ENCODE data around the gene LMX1B. TPM values are rescaled to one million over a fixed set of nuclear protein-coding genes. Genes with fewer than 3 reads are reported as not detected.
"Not testable (repeated sequence)": the region's sequence is repeated elsewhere in the genome, so short reads cannot be mapped to it uniquely, and the experiment has no call there.

The LMX1B gene
- polyA plus RNA-seq (2012; ENCODE audit: low read depth, missing spikeins) = not detected

GRCh38 chr9:126613651-126614050, at the start of gene LMX1B:
TSS of gene LMX1B (plus strand) at chr9:126613928. CDS start at chr9:126614450, 522 bp downstream.
- no peak for TF ChIP-seq POLR2AphosphoS5 (IDR thresholded peaks at IDR 0.05; ENCODE audit: low read depth, low read length)
- no peak for TF ChIP-seq SPI1 (IDR thresholded peaks at IDR 0.05; ENCODE audit: low read depth, low read length)
- TF ChIP-seq TAF1 (IDR thresholded peaks at IDR 0.05; ENCODE audit: low read depth, low read length) = no peak
- no peak for TF ChIP-seq POU2F2 (IDR thresholded peaks at IDR 0.05; ENCODE audit: low read depth, low read length)
- TF ChIP-seq POLR2A (IDR thresholded peaks at IDR 0.05; ENCODE audit: low read depth, low read length) = no peak
- TF ChIP-seq PAX5 (IDR thresholded peaks at IDR 0.05; ENCODE audit: insufficient read depth, low read length, severe bottlenecking) = no peak
- peak; percentile 26 for DNase-seq (ENCODE audit: insufficient read length, low spot score)
- FAIRE-seq = no peak

GRCh38 chr9:126564128-126564527, 49.6 kb upstream of the LMX1B start:
- FAIRE-seq (no peak), DNase-seq (ENCODE audit: insufficient read length, low spot score) (no peak)
- TF ChIP-seq TAF1 (IDR thresholded peaks at IDR 0.05; ENCODE audit: low read depth, low read length) (no peak), PAX5 (IDR thresholded peaks at IDR 0.05; ENCODE audit: insufficient read depth, low read length, severe bottlenecking) (no peak), POLR2AphosphoS5 (IDR thresholded peaks at IDR 0.05; ENCODE audit: low read depth, low read length) (no peak), SPI1 (IDR thresholded peaks at IDR 0.05; ENCODE audit: low read depth, low read length) (no peak), POU2F2 (IDR thresholded peaks at IDR 0.05; ENCODE audit: low read depth, low read length) (no peak), POLR2A (IDR thresholded peaks at IDR 0.05; ENCODE audit: low read depth, low read length) (no peak)

- DNase-seq (ENCODE audit: insufficient read length, low spot score) (no peak), FAIRE-seq (no peak)
- TF ChIP-seq PAX5 (IDR thresholded peaks at IDR 0.05; ENCODE audit: insufficient read depth, low read length, severe bottlenecking) (no peak), POLR2AphosphoS5 (IDR thresholded peaks at IDR 0.05; ENCODE audit: low read depth, low read length) (no peak), TAF1 (IDR thresholded peaks at IDR 0.05; ENCODE audit: low read depth, low read length) (no peak)
Observed at GRCh38 chr9:126564716-126565115, 49.0 kb upstream of the LMX1B start.

GRCh38 chr9:126565336-126566128, 48.2 kb upstream of the LMX1B start:
- no peak for TF ChIP-seq PAX5 (IDR thresholded peaks at IDR 0.05; ENCODE audit: insufficient read depth, low read length, severe bottlenecking)
- TF ChIP-seq POLR2AphosphoS5 (IDR thresholded peaks at IDR 0.05; ENCODE audit: low read depth, low read length) = no peak
- no peak for TF ChIP-seq TAF1 (IDR thresholded peaks at IDR 0.05; ENCODE audit: low read depth, low read length)
- TF ChIP-seq POLR2A (IDR thresholded peaks at IDR 0.05; ENCODE audit: low read depth, low read length) = no peak
- no peak for TF ChIP-seq SPI1 (IDR thresholded peaks at IDR 0.05; ENCODE audit: low read depth, low read length)
- no peak for TF ChIP-seq POU2F2 (IDR thresholded peaks at IDR 0.05; ENCODE audit: low read depth, low read length)
- FAIRE-seq (no peak), DNase-seq (ENCODE audit: insufficient read length, low spot score) (no peak)

GRCh38 chr9:126569036-126569435, 44.7 kb upstream of the LMX1B start:
- DNase-seq (ENCODE audit: insufficient read length, low spot score) (no peak), FAIRE-seq (no peak)
- TF ChIP-seq POLR2A (IDR thresholded peaks at IDR 0.05; ENCODE audit: low read depth, low read length) = no peak

GRCh38 chr9:126578029-126578428, 35.7 kb upstream of the LMX1B start:
- FAIRE-seq = no peak
- TF ChIP-seq TAF1 (IDR thresholded peaks at IDR 0.05; ENCODE audit: low read depth, low read length) = no peak
- no peak for TF ChIP-seq PAX5 (IDR thresholded peaks at IDR 0.05; ENCODE audit: insufficient read depth, low read length, severe bottlenecking)
- no peak for TF ChIP-seq POLR2A (IDR thresholded peaks at IDR 0.05; ENCODE audit: low read depth, low read length)
- TF ChIP-seq SPI1 (IDR thresholded peaks at IDR 0.05; ENCODE audit: low read depth, low read length) = no peak
- no peak for TF ChIP-seq POU2F2 (IDR thresholded peaks at IDR 0.05; ENCODE audit: low read depth, low read length)
- TF ChIP-seq POLR2AphosphoS5 (IDR thresholded peaks at IDR 0.05; ENCODE audit: low read depth, low read length) = no peak
- no peak for DNase-seq (ENCODE audit: insufficient read length, low spot score)

GRCh38 chr9:126580319-126580718, 33.4 kb upstream of the LMX1B start:
- DNase-seq (ENCODE audit: insufficient read length, low spot score); FAIRE-seq: not testable (repeated sequence)

- FAIRE-seq (no peak), DNase-seq (ENCODE audit: insufficient read length, low spot score) (no peak)
- TF ChIP-seq TAF1 (IDR thresholded peaks at IDR 0.05; ENCODE audit: low read depth, low read length) (no peak), POLR2AphosphoS5 (IDR thresholded peaks at IDR 0.05; ENCODE audit: low read depth, low read length) (no peak)
Observed at GRCh38 chr9:126581893-126582292, 31.8 kb upstream of the LMX1B start.

GRCh38 chr9:126582427-126582826, 31.3 kb upstream of the LMX1B start:
- no peak for FAIRE-seq
- DNase-seq (ENCODE audit: insufficient read length, low spot score) = no peak
- TF ChIP-seq TAF1 (IDR thresholded peaks at IDR 0.05; ENCODE audit: low read depth, low read length) = no peak
- no peak for TF ChIP-seq POLR2A (IDR thresholded peaks at IDR 0.05; ENCODE audit: low read depth, low read length)
- no peak for TF ChIP-seq PAX5 (IDR thresholded peaks at IDR 0.05; ENCODE audit: insufficient read depth, low read length, severe bottlenecking)
- TF ChIP-seq POU2F2 (IDR thresholded peaks at IDR 0.05; ENCODE audit: low read depth, low read length) = no peak
- TF ChIP-seq SPI1 (IDR thresholded peaks at IDR 0.05; ENCODE audit: low read depth, low read length) = no peak
- no peak for TF ChIP-seq POLR2AphosphoS5 (IDR thresholded peaks at IDR 0.05; ENCODE audit: low read depth, low read length)

GRCh38 chr9:126583144-126583760, 30.5 kb upstream of the LMX1B start:
- no peak for TF ChIP-seq POU2F2 (IDR thresholded peaks at IDR 0.05; ENCODE audit: low read depth, low read length)
- TF ChIP-seq TAF1 (IDR thresholded peaks at IDR 0.05; ENCODE audit: low read depth, low read length) = no peak
- TF ChIP-seq PAX5 (IDR thresholded peaks at IDR 0.05; ENCODE audit: insufficient read depth, low read length, severe bottlenecking) = no peak
- no peak for TF ChIP-seq POLR2A (IDR thresholded peaks at IDR 0.05; ENCODE audit: low read depth, low read length)
- TF ChIP-seq POLR2AphosphoS5 (IDR thresholded peaks at IDR 0.05; ENCODE audit: low read depth, low read length) = no peak
- TF ChIP-seq SPI1 (IDR thresholded peaks at IDR 0.05; ENCODE audit: low read depth, low read length) = no peak
- no peak for FAIRE-seq
- DNase-seq (ENCODE audit: insufficient read length, low spot score) = no peak

All from GM12891 (cell line).